Fibroblast of mammary gland (primary cell): ENCODE measurements around the gene SH2D4B.

Source experiments
- DNase-seq: peaks from one replicate; pipeline ENCODE4 v3.0.0-alpha.2; 2010; ENCODE audit warnings: low read depth
- H3K4me3 ChIP-seq: 2 replicates; pipeline ENCODE4 v1.5.1; 2011; ENCODE audit warnings: low read depth, mild to moderate bottlenecking, low read length, moderate library complexity; ENCODE audit not compliant: control insufficient read depth
- CTCF ChIP-seq: conservative IDR thresholded peaks from 2 replicates; pipeline ENCODE4 v1.5.1; 2011; ENCODE audit warnings: low read depth, low read length, inconsistent platforms; ENCODE audit not compliant: control insufficient read depth, insufficient read depth

SH2D4B gene

GRCh38 chr10:80611481-80612185, 73.9 kb downstream of the SH2D4B start:
- DNase-seq, result no peak
- no peak for TF ChIP-seq CTCF
- no peak overlapping the region for H3K4me3 ChIP-seq

GRCh38 chr10:80612261-80612660, 74.6 kb downstream of the SH2D4B start:
- no peak overlapping the region for H3K4me3 ChIP-seq

GRCh38 chr10:80613466-80614170, 75.9 kb downstream of the SH2D4B start:
- no peak for DNase-seq
- H3K4me3 ChIP-seq, result no peak overlapping the region
- no peak for TF ChIP-seq CTCF

More at GRCh38 chr10:80612261-80612660, 74.6 kb downstream of the SH2D4B start:
- TF ChIP-seq CTCF, result no peak
- no peak for DNase-seq

GRCh38 chr10:80614576-80615416, 77.1 kb downstream of the SH2D4B start:
- no peak overlapping the region for H3K4me3 ChIP-seq
- no peak for TF ChIP-seq CTCF
- no peak for DNase-seq

GRCh38 chr10:80617807-80618206, 80.1 kb downstream of the SH2D4B start:
- no peak overlapping the region for H3K4me3 ChIP-seq
- TF ChIP-seq CTCF, result no peak
- DNase-seq, result no peak

- TF ChIP-seq CTCF, result no peak
- no peak for DNase-seq
- no peak overlapping the region for H3K4me3 ChIP-seq
Observed at GRCh38 chr10:80619036-80619435, 81.3 kb downstream of the SH2D4B start.
